ENCODE measurements around the gene DDX5.
"Not testable (repeated sequence)": the region's sequence is repeated elsewhere in the genome, so short reads cannot be mapped to it uniquely, and the experiment has no call there.

Gene DDX5

DNA sequence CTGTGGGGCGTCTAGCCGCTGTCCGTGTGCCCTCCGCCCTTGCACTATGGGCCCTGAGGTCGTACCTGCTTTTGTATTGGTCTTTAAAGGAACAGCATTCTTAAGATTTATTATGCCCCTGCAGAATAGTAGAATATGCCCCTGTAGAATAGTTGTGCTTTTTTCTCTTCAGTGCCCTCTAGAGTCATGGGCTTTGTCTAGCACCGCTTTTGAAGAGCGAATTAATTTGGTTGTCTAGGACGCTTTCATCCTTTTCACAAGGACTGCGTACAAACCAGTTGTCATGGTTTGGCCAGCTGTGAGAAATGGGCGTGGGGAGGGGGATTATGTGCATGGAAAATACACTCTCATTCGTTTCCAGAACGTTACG is 1.3 kb upstream of the DDX5 start:
- peak; percentile 21 for DNase-seq (ENCODE audit: low read depth)

DNA sequence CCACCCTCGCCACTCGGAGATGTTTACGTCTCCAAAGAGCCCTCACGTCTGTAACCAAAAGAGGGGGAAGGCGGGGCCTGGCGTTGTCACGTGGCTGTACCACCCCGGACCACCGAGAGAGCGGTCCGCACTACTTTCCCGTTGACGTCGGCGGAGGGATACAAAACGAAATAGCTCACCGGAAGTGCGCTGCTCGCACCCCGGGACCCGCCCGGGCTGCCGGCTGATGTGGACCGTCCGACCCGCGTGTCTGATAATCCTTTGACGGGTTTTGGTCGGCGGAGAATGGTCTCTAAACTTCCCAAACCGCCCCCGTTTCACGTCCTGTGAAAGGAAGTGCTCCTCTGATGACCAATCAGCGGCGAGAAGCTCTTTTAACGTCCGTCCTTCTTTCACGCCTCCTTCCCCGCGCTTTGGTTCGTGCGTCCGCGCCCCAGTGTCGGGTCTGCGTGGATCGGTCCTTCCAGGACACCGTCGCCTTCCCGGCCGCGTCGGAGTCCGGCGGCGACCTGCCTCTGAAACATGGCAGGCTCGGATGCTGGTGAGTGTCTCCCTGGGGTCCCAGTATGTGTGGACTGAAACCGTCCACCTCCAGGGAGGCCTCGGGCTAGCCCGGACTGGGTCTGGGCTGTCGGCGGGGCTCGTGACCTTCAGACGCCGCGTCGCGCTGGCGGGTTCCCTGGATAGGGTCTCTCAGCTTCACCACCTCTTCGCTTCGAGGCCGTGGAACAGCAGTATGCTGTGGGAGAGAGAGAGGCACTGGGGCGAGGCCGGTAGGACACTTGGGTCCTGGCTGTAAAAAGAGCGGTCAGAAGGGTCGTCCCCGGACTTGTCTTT is 705 bp upstream of the DDX5 start, which contains the start of gene CEP95:
CEP95 (plus strand) TSS at position 402 of the 837 bp plus-strand sequence; CDS start at position 523, 121 bp downstream.
- DNase-seq (ENCODE audit: low read depth), result peak; percentile 94

DNA sequence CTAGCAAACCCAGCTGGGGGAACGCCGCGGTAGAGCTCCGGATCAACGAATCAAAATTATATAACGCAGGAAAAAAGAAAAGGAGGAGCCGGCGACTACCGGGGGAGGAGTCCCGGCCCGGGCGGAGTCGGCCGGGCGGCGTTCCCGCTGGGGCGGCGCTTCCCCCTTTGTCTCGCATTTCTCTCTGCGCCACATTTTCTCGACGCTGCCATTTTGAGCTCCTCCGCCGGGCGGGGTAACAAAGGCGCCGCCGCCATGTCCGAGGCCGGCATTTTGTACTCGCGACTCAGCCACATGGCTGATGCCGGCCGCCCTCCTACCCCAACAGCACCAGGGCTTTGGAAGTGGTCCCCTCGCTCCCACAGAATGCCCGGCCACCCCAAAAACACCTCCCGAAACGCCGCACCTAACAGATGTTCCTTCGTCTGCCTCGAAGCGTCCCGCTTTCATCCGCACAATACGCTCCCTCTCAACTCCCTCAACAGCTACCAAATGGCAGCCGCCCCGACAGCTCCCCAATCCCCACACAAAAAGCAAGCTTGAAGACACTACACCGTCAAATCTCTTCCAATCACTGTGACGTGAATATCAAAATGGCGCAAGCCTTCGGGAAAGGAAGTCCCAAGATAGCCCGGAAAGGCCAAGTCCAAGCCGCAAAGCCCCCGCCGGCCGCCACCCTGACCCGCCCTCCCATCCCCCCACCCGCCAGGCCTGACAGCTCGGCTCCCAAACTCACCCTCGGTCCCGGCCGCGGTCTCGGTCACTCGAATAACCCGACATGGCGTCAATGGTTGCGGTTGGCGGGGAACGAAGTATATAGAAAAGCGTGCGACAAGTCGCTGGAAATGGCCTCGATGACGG is 519 bp downstream of the DDX5 start:
- DNase-seq (ENCODE audit: low read depth), result peak; percentile 78

GRCh38 chr17:64504769-64505339 is 1.2 kb downstream of the DDX5 start:
- no peak for DNase-seq (ENCODE audit: low read depth)

DNA sequence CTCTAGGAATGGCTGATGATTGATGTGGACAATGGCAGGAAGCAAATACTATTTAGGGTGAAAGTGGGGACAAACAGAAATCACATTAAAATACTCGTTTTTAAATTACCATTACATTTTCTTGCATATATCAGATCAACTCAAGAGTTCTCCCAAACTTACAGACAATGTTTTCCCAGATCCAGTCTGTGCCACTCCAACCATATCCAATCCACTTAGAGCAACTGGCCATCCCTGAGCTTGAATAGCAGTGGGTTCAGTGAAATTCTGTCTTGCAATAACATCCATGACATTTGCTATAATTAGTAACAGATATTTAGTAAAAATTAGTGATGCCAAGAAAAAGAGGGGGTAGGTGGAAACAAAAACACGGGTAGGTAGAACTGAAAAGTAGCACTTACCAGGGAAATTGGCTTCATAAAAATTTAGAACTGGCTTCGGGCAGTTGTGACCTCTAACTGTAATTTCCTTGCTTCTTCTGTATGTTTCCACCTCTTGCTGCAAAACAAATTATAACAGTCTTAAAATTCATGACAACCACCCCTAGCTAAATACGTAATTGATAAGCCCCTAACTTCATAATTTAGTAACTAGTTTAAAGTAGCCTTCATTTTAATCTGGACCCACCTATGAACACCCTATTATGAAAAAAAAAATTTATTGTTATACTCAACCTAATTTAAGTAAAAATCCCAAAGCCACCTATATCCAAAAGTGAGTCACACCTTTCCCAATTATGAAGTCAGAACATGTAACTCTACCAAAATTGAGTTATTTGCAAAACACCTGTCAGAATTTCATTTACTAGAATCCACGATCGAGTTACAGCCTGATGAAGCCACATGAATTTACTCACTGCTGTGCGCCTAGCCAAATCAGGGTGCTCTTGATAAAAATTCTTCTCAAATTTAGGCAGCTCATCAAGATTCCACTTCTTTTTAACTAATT is 2.0 kb downstream of the DDX5 start:
- no peak for DNase-seq (ENCODE audit: low read depth)

DNA sequence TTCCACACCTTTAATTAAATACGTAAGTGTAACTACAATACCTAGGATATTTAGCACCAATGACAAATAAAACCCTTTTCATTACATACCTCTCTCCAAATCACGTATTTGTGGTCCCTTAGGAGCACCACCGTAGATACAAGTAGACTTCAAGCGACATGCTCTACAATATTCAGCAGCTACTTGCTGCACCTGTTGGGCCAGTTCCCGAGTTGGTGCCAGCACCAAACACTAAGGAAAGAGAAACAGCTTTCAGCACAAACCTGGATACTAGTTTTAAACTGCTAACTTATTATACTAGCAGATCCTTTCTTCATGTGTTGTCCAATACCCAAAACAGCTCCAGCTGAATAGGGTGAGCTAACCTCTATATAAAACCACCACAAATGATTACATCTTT is 2.7 kb downstream of the DDX5 start:
- DNase-seq (ENCODE audit: low read depth), result no peak

DNA sequence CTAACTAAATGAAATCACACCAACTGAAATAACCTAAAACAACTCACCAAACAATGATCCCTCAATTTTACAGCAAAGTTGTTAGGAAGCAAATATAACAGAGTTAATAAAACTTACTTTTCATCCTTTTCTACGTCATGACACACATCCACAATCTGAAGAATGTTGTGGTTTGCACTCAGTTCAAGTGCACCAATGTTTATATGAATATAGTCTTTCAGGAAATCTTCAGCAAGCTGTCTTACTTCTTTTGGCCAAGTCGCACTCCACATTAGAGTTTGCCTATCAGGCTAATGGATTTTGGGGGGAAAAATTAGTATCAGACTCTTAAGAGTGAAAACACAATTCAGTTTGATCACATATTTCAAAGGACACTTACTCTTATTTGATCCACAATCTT is 3.3 kb downstream of the DDX5 start:
- DNase-seq (ENCODE audit: low read depth), result no peak

- DNase-seq (ENCODE audit: low read depth), result no peak
Observed at GRCh38 chr17:64502021-64502420, 4.1 kb downstream of the DDX5 start.

- no peak for DNase-seq (ENCODE audit: low read depth)
Observed at GRCh38 chr17:64500862-64501765, 5.0 kb downstream of the DDX5 start.

- DNase-seq (ENCODE audit: low read depth), result no peak
Observed at GRCh38 chr17:64500487-64500859, 5.6 kb downstream of the DDX5 start.

DNA sequence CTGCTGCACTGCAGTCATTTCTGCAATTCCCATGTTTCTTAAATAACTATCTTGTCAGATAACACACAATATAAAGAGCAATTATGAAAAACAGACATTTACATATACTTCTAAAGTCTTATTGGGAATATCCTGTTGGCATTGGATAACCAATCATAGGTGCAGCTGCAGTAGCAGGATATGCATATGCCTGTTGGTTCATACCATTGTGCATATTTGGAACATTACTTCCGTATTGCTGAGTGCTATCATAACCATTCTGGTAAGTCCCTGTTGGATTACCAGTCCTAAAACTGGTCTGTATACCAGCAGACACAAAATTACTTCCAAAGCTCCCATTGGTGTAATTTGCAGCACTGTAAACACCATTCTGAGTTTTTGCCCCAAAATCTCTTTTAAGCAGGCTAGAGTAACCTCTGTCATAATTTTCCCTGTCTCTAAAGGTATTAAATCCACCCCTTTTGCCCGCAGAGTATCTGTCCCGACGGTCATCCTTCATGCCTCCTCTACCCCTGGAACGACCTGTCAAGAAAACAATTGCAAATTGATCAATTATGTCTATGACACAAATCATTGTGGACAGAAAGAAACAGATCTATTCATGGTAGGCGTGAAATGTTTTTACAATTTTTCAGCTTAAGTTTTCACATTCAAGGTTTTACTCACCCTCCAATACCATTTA is 6.1 kb downstream of the DDX5 start:
- DNase-seq (ENCODE audit: low read depth), result no peak

- DNase-seq (ENCODE audit: low read depth), result no peak
Observed at GRCh38 chr17:64498308-64499203, 7.5 kb downstream of the DDX5 start.

- no peak for DNase-seq (ENCODE audit: low read depth)
Observed at GRCh38 chr17:64497565-64498035, 8.5 kb downstream of the DDX5 start.

GRCh38 chr17:64496786-64497564 is 9.1 kb downstream of the DDX5 start, which contains the start of gene POLG2:
POLG2 (minus strand) TSS chr17:64497054; CDS start chr17:64496968, 86 bp downstream.
- peak; percentile 94 for DNase-seq (ENCODE audit: low read depth)

DNA sequence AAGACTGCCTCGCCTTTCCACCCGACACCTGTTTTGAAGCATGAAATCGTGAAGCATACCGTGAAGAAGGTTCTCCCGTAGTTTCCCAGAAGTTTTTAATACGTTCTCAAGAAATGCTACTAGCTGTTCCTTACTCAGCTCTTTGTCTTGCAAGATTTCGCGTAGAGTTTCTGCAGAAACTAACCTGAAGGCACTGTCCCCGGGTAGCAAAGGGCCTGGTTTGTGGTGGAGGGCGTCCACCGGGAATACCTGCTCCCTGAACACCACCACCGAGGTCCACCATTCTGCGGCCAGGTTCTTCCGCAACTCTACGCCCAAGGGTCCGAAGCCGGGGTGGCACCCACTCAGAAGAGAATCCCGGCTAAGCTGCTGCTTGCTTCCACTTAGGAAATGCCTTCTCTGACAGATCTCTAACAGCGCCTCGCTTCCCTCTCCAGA is 9.7 kb downstream of the DDX5 start:
- no peak for DNase-seq (ENCODE audit: low read depth)

DNA sequence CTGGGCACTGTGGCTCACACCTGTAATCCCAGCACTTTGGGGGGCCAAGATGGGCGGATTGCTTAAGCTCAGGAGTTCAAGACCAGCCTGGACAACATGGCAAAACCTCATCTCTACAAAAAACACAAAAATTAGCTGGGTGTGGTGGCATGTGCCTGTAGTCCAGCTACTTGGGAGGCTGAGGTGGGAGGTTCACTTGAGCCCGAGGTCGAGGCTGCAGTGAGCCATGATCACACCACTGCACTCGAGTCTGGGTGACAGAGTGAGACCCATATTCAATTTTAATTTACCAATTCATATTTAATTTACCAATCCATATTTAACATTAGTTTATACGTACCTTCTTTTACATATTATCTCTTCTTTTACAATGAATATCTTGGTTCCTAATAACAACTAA is 10.8 kb downstream of the DDX5 start:
- not testable (repeated sequence) for DNase-seq (ENCODE audit: low read depth)

- no peak for DNase-seq (ENCODE audit: low read depth)
Observed at GRCh38 chr17:64494121-64494520, 12.0 kb downstream of the DDX5 start.

Data from activated gamma-delta T cell treated with anti-CD3 and anti-CD28 coated beads, Interleukin-2, amount 50 U/mL, for 16 hours (primary cell).